GM21447 (cell line): ENCODE data around the gene LRRC75A.
"Not testable (repeated sequence)": the region's sequence is repeated elsewhere in the genome, so short reads cannot be mapped to it uniquely, and the experiment has no call there.

Experiments used
- ATAC-seq: cut with Tn5 transposase; IDR thresholded peaks from one replicate; pipeline ENCODE4 v1.9.1; 2021; ENCODE audit not compliant: unreplicated experiment

LRRC75A gene

GRCh38 chr17:16455997-16456741 is 35.8 kb downstream of the LRRC75A start:
- no peak for ATAC-seq

GRCh38 chr17:16453493-16453851 is 38.5 kb downstream of the LRRC75A start:
- no peak for ATAC-seq

GRCh38 chr17:16452268-16452667 is 39.7 kb downstream of the LRRC75A start:
- not testable (repeated sequence) for ATAC-seq

- no peak for ATAC-seq
Observed at GRCh38 chr17:16450028-16450427, 42.0 kb downstream of the LRRC75A start.

GRCh38 chr17:16449121-16449570 is 42.8 kb downstream of the LRRC75A start:
- ATAC-seq: no peak

- ATAC-seq: no peak
Observed at GRCh38 chr17:16448490-16448889, 43.5 kb downstream of the LRRC75A start.

GRCh38 chr17:16447676-16448075 is 44.3 kb downstream of the LRRC75A start:
- ATAC-seq: no peak

- ATAC-seq: no peak
Observed at GRCh38 chr17:16446338-16446983, 45.5 kb downstream of the LRRC75A start.

GRCh38 chr17:16444258-16444886 is 47.6 kb downstream of the LRRC75A start:
- no peak for ATAC-seq

GRCh38 chr17:16443511-16444257 is 48.3 kb downstream of the LRRC75A start:
- ATAC-seq: no peak

GRCh38 chr17:16442594-16443510 is 49.1 kb downstream of the LRRC75A start:
- no peak for ATAC-seq

GRCh38 chr17:16442141-16442540 is 49.9 kb downstream of the LRRC75A start:
- ATAC-seq: no peak

- ATAC-seq: no peak
Observed at GRCh38 chr17:16440901-16441629, 50.9 kb downstream of the LRRC75A start.

GRCh38 chr17:16440354-16440753 is 51.6 kb downstream of the LRRC75A start:
- ATAC-seq: not testable (repeated sequence)

GRCh38 chr17:16439811-16440351 is 52.1 kb downstream of the LRRC75A start:
- ATAC-seq: no peak

GRCh38 chr17:16439303-16439791 is 52.6 kb downstream of the LRRC75A start:
- peak; percentile 10 for ATAC-seq

GRCh38 chr17:16438557-16439302 is 53.3 kb downstream of the LRRC75A start:
- peak; percentile 82 for ATAC-seq

- no peak for ATAC-seq
Observed at GRCh38 chr17:16438173-16438556, 53.8 kb downstream of the LRRC75A start.
